ENCODE data around the gene XRCC4.
"Not testable (repeated sequence)": the region's sequence is repeated elsewhere in the genome, so short reads cannot be mapped to it uniquely, and the experiment has no call there.

XRCC4 gene

DNA sequence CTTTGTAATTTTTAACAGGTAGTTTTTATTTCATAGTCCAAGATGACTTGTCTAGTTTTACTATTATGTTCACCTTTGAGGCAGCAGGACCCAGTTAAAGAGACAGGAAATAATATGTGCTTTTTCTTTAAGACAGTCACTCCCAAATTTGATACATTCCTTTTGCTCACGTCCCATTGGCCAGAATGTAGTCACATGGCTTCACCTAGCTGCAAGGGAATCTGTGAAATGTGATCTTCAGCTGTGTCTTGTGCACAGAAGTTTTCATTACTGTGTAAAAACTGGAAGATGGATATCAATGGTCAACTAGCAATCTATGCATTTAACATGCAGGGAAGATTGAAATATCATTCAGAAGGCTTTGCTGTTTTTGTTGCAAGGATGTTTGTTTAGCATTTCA is 41.1 kb downstream of the XRCC4 start:
- no peak for DNase-seq

DNA sequence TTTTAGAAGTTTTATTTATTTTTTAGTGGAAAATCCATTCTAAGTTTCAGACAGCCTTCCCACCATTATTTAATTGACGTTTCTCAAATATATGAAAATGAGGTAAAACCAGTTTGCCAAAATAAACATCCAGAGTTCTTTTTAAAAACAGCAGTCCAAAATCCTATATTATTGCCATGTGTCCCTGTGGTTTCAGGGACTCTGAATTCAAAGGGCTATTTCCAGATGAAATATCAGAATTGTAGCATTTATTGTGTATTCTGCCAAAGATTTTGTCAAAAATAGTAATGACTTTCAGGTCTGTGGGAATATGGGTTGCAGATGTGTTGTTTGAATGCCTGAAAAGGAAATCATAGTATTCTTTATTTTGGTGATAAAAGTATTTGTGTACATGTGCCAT is 41.6 kb downstream of the XRCC4 start:
- no peak for DNase-seq

DNA sequence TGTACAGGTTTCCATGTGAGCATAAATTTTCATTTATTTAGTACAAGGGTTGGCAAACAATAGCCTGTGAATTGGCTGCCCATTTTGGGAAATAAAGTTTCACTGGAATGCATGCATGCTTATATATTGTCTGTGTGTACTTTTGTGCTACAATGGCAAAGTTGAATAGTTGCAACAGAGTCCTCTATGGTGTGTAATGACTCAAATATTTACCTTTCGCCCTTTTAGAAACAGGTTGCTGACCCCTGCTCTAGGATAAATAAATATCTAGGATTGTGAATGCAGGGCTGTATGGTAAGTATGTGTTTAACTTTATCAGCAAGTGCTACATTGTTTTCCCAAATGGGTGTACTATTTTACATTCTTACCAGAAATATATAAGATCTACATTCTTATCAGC is 47.2 kb downstream of the XRCC4 start:
- no peak for DNase-seq

DNA sequence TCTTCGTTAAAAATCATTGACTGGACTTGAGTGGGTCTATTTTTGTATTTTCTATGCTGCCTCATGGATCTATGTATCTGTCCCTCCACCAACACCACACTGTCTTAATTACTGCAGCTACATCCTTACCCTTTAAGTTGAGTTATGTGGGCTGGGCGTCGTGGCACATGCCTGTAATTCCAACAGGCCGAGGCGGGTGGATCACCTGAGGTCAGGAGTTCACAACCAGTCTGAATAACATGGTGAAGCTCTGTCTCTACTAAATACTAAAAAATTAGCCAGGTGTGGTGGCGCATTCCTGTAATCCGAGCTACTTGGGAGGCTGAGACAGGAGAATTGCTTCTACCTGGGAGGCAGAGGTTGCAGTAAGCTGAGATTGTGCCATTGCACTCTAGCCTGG is 48.2 kb downstream of the XRCC4 start:
- no peak for DNase-seq

DNA sequence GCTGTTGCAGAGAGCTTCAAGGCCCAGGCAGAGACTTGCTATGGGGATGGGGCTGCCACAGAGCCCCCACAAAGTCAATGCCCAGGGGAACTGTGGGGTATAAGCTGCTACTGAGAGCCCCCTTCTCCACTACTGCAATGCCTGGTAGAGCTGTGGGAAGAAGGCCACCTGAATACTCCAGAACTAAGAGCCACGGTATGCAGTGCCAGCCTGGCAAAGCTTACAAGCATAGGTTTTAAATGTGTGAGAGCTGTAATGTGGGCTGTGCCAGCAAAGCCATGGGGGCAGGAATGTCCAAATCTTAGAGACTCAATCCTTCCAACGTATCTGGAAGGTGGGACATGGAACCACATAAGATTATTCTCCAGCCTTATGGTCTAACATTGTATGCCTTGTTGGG is 49.2 kb downstream of the XRCC4 start:
- DNase-seq, result no peak

DNA sequence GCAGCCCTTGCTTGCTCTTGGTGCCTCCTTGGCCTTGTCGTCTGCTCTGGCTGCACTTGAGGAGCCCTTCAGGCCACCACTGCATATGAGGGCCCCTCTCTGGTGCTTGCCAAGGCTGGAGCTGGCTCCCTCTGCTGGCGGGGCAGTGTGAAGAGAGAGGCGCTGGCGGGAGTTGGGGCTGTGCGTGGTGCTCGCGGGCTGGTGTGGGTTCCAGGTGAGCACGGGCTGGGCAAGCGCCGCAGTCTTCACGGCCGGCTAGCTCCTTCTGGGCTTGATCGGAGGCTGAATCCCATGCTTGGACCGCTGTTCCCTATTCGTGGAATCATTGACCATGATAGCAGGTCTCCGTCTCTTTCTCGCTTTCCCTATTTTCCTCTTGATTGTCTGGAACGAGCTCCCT is 56.5 kb downstream of the XRCC4 start:
- no peak for DNase-seq

DNA sequence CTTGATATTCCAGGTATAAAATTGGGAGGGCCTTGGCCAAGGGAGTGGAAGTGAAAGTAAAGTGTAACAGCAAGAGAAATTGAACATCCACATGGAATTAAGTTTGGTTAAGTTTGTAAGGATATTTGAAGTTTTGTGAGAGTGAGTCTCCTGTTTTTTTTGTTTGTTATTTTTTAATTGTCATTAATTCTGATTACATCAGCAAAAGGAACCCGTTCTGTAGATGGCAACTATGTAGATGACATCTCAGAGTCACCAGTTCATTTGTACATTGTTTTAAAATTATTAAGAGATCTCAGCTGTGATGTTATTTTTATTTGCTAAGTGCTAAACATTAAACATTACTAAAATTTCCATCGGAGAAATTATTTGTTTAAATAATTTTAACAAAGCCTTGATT is 65.2 kb downstream of the XRCC4 start:
- no peak for DNase-seq

DNA sequence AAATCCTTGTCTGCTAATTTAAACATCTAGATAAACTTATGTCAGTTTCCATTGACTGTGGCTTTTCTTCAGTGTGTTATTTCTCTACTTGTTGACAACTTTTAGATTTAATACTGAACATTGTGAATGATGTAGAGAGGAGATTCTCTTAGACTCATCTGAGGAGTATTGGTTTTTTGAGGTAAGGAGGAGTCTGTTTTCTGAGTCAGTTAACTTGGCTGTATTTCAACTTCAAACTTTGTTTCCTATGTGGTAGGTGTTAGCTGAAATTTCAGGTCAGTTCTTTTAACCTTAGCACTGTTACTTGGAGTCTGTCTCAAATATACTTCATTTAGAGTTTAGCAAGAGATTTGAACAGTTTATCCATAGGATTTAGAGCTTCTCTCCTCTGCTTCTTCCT is 67.9 kb downstream of the XRCC4 start:
- DNase-seq, result no peak

DNA sequence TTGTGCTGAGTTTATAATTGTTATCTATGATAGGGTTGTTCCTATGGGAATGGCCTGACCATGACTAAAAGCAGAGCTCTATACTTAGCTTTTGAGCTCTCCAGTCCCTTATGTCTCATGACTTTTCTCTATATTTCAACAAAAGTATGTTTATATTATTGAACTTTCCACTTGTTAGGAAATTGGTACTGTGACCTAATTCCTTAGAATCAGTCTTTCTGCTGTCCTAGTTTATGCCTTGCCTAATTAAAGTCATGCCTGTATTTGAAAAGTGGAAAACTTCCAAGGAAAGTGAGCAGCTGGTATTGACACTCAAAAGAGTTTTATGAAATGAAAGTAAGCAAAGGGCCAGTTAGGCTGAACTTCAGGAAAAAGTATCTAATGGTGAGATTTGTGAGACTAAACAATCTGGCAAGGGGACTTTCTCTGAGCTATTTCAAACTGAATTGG is 68.6 kb downstream of the XRCC4 start:
- DNase-seq, result no peak

DNA sequence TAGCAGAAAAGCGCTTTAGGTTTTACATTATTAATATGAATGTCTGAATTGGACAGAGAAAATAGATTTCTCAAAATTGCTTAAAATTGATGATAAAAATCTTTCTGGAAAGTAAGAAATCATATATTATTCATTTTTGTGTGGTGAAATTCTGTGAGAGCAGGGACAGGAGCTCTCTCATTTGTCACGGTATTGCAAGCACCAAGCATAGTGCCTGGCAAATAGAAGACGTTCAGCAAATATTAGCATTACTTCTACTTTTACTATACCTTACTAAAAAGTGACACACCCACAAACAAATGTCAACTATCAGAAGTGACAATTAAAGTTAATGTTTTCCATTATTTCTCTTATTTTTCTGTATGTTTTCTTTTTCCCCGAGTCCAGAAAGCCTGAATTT is 69.1 kb downstream of the XRCC4 start:
- DNase-seq, result no peak

DNA sequence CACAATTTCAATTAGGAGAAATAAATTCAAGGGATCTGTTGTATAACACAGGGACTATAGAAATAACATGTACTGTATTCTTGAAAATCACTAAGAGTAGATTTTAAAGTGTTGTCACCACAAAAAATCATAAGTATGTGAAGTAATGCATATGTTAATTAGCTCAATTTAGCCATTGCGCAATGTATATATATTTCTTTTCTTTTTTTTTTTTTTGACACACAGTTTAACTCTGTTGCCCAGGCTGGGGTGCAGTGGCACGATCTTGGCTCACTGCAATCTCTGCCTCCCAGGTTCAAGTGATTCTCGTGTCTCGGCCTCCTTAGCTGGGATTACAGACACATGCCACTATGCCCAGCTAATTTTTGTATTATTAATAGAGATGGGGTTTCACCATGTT is 70.2 kb downstream of the XRCC4 start:
- DNase-seq, result no peak

DNA sequence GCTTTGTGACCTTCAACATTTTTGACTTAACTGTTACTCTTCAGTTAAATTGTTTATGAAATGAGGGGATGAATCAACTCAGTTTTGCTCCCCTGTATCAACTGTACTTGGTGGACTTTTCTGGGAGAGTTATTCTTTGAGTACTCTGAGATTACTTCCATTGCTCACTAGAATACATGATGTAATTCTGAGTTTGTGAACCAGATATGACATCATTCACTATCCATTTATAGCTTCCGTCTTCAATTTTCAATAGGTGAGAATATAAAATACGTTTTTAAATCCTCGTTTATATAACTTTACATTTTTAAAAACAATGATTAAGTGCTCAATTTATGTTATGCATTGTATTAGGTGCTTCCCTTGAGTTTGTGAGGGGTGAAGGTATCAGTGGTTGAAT is 71.0 kb downstream of the XRCC4 start:
- no peak for DNase-seq

DNA sequence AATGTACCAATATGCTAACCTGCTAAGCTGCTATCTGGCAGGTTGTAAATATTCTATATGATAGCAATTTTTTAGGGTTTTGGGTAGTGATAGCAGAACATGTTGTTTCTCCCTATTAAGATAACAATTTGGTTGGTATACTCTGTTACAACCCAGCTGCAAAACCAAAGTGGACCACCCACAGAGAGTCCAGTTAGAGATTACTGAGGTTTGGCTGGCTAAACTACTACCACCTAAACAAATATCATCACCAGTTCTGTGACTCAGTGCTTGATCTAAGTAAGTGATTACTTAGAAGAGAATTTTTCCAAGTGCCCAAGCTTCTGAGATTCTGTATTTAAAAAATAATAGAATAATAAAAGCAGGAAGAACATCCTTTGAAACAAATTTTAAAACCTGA is 72.3 kb downstream of the XRCC4 start:
- DNase-seq, result no peak

DNA sequence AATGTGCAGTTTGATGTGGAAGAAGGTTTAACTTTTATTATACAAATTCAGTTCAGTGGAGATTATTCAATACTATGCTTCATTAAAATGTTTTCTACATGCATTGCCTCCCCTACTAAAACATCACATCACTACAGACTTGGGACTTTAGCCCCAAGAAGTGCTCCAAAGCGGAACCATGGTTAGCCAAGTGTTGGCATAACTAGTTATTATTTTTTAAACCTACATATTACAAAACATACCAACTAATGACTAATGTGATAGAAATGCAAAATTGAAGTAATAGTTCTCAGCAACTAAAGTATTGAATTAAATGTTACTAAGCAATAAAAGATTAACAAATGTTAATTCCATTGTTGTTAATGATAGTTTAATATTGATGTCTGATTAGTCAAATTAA is 74.5 kb downstream of the XRCC4 start:
- no peak for DNase-seq

DNA sequence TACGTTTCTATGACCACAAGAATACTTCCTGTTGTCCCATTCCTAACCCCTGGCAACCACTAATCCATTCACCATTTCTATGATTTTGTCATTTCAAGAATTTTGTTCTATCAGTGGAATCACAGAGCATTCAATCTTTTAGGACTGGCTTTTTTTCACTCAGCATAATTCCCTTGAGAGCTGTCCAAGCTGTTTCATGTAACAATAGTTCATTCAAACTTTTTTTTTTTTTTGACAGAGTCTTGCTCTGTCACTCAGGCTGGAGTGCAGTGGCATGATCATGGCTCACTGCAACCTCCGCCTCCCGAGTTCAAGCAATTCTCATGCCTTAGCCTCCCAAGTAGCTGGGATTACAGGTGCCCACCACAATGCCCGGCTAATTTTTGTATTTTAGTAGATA is 75.6 kb downstream of the XRCC4 start:
- DNase-seq, result not testable (repeated sequence)

DNA sequence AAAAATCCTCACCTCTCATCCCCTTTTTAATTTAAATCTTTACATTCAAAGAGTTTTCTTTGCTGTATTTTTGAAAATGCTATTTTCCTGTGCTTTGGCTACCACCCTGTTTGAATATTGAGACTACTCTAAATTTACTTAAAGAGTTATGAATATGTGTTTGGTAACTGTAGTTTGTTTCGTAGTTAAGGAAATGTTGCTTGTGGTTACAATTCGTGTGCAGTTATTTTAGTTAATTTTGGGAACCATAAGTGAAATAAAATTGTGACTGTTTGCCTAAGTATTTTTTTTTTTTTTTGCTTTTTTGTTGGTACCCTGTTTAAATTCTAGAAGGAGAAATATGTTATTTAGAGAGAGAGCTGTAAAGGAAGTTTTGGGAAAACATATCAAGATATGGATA is 78.7 kb downstream of the XRCC4 start:
- DNase-seq, result no peak

DNA sequence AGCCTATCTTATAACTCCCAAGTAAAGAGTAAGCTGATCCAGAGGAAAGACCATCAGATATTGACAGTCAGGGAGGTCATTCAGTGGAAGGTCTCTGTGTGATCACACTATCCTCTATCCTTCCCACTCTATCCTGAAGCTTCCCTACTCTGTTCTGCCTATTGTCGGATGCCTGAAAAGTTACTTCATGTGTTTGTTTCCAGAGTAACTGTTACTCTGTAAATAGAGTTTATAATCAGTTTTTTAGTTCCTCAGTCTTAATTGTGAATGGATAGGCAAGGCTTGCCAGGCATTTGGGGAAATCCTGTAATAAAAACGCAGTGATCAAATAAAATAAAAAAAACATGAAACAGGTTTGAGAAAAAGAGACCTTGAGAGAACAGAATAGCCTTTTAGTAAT is 79.8 kb downstream of the XRCC4 start:
- peak; percentile 6 to 53 for DNase-seq

DNA sequence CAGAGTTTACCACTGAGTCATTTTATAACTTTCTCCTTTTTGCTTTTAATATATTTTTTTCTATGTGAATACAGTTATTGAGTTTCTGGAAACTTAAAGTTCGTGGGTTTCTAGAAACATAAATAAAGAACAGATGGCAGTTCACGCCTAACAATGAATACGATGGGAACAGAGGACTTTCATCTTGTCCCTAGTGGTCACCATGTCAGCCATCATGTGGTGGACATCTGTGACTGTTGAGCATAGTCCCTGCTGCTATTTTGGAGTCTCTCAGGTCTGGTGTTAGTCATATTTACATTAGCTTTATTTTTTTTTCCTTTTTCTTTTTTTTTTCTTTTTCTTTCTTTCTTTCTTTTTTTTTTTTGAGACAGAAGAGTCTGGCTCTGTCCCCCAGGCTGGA is 85.3 kb downstream of the XRCC4 start:
- DNase-seq, result no peak

DNA sequence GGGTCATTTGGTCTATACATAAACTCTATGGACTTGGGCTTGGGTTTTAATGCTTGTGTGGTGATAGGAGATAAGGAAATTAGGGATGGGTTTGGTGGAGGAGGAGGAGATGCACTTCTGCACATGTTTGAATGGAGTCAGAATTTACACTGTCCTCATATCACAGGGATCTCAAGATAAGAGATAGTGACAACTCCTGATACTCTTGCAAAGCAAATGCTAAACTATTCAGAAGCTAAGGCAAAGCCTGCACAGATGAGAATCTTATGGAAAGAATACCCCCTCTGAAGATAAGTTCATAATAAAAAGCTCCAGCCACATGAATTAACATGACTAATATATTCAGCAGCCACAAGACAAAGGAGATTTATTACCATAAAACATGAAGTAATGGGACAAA is 90.2 kb downstream of the XRCC4 start:
- DNase-seq, result no peak

DNA sequence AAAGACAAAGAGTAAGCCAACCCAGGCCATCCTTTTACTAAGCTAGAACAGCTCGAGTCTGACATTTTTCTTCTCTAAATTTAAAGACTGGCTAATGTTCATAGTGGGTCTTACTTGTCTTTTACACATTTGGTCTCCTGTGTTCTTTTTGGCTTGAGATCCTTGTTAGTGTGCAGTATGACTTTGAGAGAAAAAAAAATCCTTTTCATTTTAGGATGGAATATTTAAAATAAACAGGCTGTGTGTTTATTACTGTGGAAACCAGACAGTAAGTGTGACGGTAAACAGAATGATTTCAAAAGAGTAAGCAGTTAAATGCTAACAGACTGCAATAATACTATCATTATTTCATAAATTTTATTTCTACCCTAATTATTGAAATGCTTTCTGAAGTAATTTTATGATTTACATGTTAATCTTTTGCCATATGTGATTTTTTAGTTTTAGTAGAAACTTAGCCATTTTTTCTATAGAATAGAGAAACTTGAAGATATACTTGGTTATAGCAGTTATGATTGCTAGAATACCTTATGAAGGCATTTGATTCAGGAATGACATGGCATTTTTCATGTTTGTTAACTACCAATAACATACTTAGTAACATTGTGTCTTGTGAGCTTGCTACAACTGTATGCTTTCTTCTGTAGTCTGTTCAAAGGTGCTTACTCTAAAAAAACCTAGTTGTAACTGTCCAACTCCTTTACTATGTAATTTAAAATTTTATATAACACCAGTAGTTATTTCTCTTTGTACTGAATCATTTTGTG is 92.4 kb downstream of the XRCC4 start:
- no peak for DNase-seq

DNA sequence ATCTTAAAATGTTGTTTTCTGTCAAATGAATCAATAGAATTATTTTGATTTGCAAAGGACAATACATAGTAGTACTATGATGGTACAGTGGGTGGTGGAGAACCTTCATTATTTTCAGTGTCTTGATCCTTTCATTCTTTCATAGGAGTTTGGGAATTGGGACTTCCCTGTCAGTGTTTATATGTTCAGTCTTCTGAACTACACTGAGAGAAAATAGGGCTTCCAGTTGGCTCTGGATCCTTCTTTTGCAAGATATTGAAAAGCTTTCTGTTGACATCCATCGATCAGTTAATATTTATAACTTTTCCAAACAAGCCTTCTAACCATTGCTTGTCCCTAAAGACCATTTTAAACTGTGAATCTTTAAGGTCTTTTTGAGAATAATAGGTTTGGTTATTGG is 94.7 kb downstream of the XRCC4 start:
- no peak for DNase-seq

DNA sequence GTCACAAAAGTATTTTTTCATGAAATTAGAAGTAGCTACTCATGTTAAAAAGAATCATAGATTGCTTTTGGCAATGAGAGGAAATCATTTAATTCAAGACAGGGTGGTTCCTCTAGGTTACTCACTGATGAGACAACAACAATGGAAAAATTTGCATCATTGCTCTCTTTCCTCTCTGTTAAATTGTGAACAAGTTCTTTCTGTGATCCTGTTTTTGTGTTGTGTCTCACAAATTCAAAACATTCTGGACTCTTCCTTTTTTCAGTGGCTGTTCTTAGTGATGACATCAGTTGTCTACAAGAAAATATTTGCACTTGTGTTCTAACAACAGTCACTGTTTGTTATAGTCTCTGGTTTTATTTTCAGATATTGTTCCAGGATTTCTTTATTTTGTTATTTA is 95.3 kb downstream of the XRCC4 start:
- peak; percentile 9 to 45 for DNase-seq

DNA sequence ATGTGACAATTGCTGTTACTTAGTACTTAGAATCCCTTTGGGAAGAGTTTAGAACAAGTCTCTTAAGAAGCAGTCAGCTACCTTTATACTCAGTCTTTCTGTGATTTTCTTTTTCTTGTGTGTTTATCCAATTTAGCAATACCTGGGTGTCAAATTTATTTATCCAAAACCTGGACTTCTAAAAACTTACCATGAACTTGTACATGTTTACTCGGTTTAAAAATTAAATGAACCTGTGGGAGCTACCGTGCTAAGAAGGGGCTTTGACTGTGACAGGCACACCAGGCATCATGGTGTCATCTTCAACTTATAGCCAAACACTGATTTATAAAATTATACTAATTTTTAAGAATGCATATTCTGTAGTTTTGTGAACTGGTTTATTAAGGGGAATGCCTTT is 96.5 kb downstream of the XRCC4 start:
- DNase-seq, result no peak

DNA sequence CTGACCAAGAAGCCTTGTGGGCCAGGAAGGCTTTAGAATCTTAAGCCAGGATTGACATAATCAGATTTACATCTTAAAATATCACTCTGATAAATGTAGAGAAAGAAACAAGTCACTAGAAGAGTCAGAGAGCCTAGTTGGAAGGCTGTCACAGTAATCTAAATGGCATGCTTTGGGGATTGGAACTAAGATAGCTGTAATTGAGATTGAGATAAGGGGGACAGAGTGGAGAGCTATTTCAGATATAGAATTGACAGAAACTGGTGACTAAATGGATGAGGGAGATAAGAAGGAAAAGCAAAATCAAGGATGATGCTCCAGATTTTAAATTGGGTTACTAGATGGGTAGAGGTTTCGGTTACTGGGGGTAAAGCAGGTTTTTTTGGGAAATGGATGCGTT is 100.5 kb downstream of the XRCC4 start:
- DNase-seq, result no peak

DNA sequence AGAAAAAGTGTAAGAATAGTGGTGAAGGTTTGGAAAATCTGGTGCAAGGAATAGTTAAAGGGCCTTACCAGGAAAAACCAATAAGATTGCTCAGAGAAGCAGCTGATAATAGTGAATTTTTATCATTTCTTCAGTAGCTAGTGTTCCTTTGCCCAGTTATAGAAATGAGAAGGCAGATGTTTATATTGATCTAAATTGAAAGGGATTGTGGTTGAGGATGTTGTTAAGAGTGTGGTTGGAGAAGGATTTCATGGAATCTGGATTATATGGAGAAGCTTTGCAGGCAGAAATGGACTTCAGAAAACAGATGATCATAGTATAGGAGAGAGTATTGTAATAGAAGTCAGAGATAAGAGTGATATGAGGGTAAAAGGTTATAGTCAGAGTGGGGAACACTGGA is 102.6 kb downstream of the XRCC4 start:
- DNase-seq, result no peak

Measured in inflammatory macrophage (primary cell).